MV-4-11 (cell line): ENCODE results near the gene WIPF1.

Experiments used
- DNase-seq: peaks from one replicate; lab custom pipeline; 2025; lab: John Stamatoyannopoulos, UW

The WIPF1 gene

DNA sequence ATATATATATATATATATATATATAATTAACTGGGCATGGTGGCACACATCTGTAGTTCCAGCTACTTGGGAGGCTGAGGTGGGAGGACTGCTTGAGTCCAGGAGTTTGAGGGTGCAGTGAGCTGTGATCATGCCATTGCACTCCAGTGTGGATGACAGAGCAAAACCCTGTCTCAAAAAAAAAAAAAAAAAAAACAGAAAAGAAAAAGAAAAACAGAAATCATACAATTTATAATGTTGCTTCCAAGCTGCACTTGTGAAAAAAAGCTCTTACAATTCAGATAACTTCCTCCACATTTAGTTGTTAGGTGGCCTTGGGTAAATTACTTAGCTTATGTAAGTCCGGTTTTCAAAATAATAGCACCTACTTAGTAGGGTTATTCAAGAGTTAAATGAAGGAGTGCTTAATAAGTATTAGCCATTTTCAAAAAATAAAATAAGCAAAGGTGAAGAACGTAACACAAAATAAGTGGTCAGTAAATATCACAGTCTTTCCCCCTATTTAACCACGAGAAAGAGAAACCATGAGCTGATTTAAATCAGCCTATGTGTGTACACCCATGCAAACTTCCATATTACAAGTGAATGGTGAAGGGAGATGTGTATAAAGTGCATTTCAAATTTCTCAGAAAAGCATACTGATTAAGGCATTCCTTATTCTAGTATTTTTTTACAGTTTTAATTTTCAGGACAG lies 2.3 kb downstream of the WIPF1 start:
- DNase-seq = peak; percentile 15

DNA sequence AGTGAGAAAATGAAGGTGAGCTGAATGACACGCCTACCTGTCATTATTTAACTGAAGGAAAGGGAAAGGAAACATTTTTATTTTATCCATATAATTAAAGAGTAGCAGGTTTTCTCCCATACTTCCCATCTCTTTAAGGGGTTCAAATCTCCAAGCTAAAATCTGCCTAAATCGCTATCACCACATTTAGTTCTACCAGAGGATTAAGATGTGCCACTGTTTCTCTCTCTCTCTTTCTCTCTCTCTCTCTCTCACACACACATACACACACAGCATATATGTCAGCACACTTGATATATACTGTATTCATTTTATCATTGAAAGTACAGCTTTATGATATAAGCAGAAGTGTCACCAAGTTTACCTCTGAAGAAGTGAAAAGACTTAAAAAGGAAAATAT lies 3.1 kb downstream of the WIPF1 start:
- no peak for DNase-seq

DNA sequence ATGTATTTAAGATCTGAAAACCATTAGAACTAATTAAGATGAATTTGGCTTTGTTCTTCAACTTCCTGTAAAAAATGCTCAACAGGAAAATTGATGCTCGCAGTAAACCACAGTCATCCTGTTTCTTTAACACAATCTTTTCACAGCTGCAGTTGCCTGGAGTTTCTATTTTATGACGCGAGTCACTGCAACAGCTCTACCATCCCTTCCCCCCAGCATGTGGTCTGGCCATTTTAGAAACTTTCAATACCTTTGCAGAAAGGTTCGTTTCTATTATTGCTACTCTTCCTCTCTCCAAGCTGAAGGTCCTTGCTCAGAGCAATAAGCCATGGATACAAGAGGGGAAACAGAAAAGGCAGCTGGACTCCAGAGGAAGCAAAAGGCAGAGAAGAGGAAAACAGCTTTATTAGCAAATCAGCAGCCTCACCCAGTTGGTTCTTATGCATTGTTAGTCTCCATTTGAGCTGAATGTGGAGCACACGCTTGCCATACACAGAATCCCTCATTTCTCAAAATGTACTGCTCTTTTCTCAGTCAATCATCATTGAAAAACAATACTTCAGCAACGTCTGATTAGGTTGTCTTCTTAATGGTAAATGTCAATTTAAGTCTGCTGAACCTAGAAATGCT lies 3.9 kb downstream of the WIPF1 start:
- DNase-seq = peak; percentile 88

- no peak for DNase-seq
These were observed 4.6 kb downstream of the WIPF1 start for GRCh38 chr2:174593041-174593440.

DNA sequence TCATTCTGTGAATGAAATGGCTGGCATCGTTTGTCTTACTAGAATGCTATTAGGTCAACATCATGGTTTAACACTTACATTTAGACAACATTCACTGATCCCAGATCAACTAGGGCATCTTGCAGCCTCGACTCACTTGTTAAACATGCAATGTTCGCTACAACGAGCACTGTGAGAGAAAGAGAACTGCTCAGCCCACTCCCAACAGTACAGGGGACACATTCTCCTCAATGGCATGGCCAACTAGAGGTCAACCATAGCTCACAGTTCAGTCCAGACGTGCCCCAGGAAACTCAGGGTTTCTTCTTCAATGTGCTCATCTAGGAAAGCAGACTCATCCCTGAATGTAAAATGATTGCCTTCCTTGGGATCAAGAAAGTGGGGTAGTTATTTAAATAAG lies 5.9 kb downstream of the WIPF1 start:
- no peak for DNase-seq

DNA sequence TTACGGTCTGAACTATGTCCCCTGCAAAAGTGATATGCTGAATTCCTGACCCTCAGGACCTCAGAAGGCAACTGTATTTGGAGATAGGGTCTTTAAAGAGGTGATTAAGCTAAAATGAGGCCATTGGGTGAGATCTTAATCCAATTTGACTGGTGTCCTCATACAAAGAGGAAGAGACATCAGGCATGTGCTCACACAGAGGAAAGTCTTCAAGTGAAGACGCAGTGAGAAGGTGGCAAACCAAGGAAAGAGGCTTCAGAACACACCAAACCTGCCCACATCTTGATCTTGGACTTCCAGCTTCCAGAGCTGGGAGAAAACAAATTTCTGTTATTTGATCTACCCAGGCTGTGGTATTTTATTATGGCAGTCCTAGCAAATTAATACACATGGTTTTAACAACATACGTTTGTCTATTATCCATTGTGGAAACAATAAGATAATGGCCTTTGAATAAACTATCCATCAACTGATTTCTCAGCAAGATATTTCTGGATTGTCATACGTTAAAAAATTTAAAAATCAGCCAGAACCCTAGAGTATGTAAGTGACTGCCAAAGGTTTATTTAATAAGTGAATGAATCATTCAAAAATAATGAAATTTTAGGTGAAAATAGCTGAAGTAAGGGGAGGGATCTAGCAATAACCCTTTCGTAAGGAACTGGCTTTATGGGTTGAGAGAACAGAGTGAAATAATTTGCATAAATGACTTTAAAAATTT lies 6.5 kb downstream of the WIPF1 start:
- DNase-seq = peak; percentile 30

DNA sequence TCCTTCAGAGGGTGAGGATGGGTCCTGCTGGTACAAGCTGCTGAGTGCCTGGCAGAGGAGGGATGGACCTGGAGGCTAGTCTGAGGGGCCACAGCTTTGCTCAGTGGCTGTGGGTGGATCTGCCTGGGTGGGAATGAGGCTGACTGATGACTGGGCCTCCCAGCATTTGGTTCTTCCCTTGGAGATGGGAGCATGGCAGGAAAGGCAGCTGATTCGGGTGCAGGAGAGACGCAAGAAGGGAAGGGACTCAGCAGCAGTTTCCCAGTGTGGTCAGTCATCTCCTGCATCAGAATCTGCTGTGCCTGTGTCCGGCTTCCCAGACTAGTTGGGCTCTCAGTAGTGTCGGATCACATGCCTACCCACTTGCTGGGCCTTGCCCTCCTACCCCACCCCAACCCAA lies 7.3 kb downstream of the WIPF1 start:
- no peak for DNase-seq

DNA sequence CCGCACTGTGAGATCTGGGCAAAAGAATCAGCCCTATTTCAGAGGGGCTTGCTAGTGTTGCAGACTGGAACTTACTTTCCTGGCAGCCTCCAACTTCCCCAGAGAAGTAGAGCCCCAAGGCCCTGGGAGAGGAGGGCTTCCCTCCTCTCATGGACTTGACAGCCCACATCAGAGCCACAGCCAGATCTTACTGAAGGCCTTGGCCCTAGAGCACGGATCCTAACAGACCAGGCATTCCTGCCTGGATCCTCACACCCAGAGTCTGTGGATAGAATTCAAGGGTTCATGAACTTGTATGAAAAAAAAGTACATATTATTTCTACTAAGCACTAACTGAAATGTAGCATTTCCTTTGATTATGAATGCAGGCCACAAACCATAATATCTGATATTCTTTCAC lies 8.3 kb downstream of the WIPF1 start:
- DNase-seq = no peak

- no peak for DNase-seq
These were observed 9.1 kb downstream of the WIPF1 start for GRCh38 chr2:174588463-174588862.

- no peak for DNase-seq
These were observed 10.0 kb downstream of the WIPF1 start for GRCh38 chr2:174587579-174587978.

GRCh38 chr2:174586418-174587295 lies 10.9 kb downstream of the WIPF1 start:
- DNase-seq = no peak

DNA sequence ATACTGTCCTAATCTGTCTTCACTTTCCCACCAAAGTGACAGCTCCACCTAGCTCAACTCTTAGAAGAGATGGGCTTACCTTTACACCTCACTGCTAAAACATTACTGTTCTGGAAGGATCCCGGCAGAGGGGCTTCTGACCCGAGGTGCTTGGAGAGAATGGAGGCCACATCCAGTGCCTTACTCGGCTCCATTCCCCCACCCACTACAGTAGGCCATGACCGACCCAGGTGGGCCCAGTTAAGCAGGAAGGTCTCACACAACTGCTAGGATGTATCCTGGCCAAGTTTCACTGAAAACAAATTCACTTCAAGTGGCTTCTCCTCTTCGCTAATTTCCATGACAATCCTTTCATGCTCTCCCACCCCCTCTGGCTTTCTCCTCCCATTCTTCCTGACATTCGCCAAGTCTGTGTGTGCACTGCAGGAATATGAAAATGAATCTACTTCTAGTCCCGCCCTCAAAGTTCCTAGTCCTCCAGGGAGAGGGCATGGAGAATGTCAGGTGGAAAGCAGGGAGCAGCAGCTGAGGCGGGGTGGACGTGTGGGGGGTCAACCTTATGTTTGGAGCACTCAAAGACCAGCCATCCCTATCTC lies 11.8 kb downstream of the WIPF1 start:
- no peak for DNase-seq

- no peak for DNase-seq
These were observed 12.5 kb downstream of the WIPF1 start for GRCh38 chr2:174585146-174585545.

DNA sequence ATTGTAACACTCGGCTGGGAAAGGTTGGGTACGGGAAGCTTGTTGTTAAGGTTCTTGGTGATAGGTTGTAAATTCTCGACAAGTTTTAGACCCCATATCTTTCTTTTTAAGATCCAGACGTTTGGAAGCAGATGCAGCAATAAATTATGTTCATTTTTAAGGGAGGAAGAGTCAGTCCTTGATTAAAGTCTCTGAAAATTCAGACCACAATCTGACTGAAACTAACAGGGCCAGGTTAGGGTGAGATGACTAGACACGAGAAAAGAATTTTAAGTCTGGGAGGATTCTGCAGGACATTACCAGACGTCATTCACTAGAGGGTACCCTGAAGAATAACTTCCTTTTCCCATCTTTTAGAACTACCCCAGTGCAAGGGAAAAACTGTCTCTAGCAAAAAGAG lies 16.1 kb downstream of the WIPF1 start:
- DNase-seq = no peak

GRCh38 chr2:174580951-174581350 lies 16.7 kb downstream of the WIPF1 start:
- no peak for DNase-seq

GRCh38 chr2:174577967-174578589 lies 19.5 kb downstream of the WIPF1 start:
- peak; percentile 77 for DNase-seq

DNA sequence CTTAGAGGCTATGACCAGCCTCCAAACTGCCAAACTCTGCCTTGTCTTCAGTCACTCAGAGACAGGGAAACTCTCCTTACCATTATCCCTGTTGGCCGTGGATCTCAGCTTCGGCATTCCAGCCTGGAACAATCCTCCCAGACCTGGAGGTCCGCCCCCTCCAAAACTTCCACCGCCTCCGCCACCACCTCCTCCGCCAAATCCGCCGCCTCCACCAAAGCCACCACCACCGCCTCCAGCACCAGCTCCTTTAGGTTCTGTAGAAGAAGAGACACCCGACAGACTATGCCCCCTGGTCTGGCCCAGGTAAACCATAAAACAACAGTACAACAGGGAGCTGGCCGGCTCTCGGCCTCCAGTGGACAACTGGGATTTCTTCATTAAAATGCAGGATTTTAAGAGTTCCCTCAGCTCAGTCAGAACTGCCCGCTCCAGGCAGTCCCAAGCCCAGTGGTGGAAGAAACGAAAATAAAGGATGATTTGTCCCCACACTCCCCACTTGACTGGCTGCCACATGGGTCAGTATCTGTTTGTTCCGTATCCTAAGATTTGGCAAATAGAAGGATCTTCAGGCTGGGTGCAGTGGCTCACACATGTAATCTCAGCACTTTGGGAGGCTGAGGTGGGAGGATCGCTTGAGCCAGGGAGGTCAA lies 22.4 kb downstream of the WIPF1 start:
- DNase-seq = no peak

DNA sequence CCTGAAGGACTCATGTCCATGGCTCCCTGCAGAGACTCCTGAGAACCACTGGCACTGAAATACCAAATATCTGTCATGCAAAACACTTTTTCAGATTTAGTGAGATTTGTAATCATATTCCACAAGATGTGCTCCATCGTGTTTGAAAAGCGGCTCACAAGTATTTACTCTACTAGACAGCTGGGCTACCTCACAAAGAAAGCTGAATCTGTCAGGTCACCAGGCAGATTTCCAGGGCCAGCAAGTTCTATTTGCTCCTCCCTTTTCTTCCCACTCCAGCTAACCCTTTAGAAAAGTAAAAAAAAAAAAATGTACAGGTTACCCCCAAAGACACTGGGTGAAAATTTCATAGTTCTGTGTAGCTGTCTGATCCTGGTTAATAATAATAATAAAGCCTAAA lies 22.9 kb downstream of the WIPF1 start:
- DNase-seq = no peak

- peak; percentile 68 for DNase-seq
These were observed 24.0 kb downstream of the WIPF1 start for GRCh38 chr2:174573621-174574081.

- DNase-seq = no peak
These were observed 25.0 kb downstream of the WIPF1 start for GRCh38 chr2:174572556-174572955.
